ENCODE measurements around the gene MAN2A1. TPM values are rescaled to one million over a fixed set of nuclear protein-coding genes. Genes with fewer than 3 reads are reported as not detected.
A peak's percentile ranks its signal among the peaks of the same experiment; 100 is the strongest.

MAN2A1 gene
- total RNA-seq, 1 experiment from 2014 or later, result 78.0 TPM

DNA sequence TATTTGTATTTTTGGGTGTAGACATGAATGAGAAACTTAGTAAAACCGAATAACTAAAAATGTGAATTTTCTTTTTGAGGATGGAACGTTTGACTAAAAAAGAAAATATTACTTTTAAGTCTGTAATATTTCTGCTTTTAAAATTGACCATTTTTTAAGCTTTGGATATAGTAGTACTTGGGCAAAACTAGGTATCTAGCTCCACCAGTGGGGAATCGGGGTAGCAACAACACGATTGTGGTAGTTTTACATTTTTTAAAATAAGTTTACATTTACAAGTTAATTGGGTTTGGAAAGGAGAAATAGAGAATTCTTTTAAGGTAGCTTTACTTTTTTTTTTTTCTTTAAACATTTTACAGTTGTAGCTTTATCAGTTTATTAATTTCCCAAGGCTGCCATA, 154.4 kb downstream of the MAN2A1 start:
- TF ChIP-seq, protein P1, sequence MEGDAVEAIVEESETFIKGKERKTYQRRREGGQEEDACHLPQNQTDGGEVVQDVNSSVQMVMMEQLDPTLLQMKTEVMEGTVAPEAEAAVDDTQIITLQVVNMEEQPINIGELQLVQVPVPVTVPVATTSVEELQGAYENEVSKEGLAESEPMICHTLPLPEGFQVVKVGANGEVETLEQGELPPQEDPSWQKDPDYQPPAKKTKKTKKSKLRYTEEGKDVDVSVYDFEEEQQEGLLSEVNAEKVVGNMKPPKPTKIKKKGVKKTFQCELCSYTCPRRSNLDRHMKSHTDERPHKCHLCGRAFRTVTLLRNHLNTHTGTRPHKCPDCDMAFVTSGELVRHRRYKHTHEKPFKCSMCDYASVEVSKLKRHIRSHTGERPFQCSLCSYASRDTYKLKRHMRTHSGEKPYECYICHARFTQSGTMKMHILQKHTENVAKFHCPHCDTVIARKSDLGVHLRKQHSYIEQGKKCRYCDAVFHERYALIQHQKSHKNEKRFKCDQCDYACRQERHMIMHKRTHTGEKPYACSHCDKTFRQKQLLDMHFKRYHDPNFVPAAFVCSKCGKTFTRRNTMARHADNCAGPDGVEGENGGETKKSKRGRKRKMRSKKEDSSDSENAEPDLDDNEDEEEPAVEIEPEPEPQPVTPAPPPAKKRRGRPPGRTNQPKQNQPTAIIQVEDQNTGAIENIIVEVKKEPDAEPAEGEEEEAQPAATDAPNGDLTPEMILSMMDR (conservative IDR thresholded peaks at IDR 0.05), result peak; percentile 58

More for the DNA sequence above, 154.4 kb downstream of the MAN2A1 start:
- Histone ChIP-seq H3K23ac (ENCODE audit: insufficient read length, low read depth, low read length) (no peak overlapping the region), H3T11ph (ENCODE audit: low read length) (no peak overlapping the region), H2BK12ac (ENCODE audit: insufficient read length, low read depth, low read length) (no peak overlapping the region), H4K8ac (replicated peaks; ENCODE audit: insufficient read length, low read depth, low read length) (no peak overlapping the region), H3K79me1 (ENCODE audit: insufficient read depth, low read depth, low read length, poor library complexity, severe bottlenecking) (no peaks in the 10 kb centered on the region), H3K23me2 (ENCODE audit: insufficient read length, low read depth, low read length, poor library complexity, severe bottlenecking) (no peaks in the 10 kb centered on the region), H2BK20ac (ENCODE audit: low read depth, low read length, poor library complexity, severe bottlenecking) (no peak overlapping the region), H4K5ac (ENCODE audit: insufficient read length, low read depth, low read length) (no peak overlapping the region), H2BK5ac (ENCODE audit: insufficient read length, low read length) (no peak overlapping the region), H2AFZ (ENCODE audit: low read length) (no peak overlapping the region), H2AK5ac (ENCODE audit: insufficient read length, low read length) (no peak overlapping the region), H2BK120ac (ENCODE audit: low read depth, low read length, poor library complexity, severe bottlenecking) (no peak overlapping the region), H3K18ac (ENCODE audit: insufficient read length, low read depth, low read length) (no peak overlapping the region), H3K4me1 (ENCODE audit: insufficient read depth, low read length) (no peaks in the 10 kb centered on the region), H3K9ac (ENCODE audit: extremely low read depth, insufficient read length, low read length) (no peak overlapping the region), H3K4me2 (ENCODE audit: insufficient read depth, insufficient read length, low read length) (no peak overlapping the region), H3K56ac (ENCODE audit: insufficient read length, low read depth, low read length) (no peak overlapping the region), H3K14ac (ENCODE audit: insufficient read depth, low read length) (no peak overlapping the region), H3K27ac (ENCODE audit: insufficient read length, low read depth, low read length) (no peak overlapping the region), H3K9me3 (ENCODE audit: control insufficient read depth, low read depth, low read length) (no peaks in the 10 kb centered on the region), H3K4ac (ENCODE audit: low read depth, low read length) (no peak overlapping the region), H2BK15ac (ENCODE audit: low read depth, low read length) (no peak overlapping the region), H3K79me2 (ENCODE audit: insufficient read depth, low read length) (no peaks in the 10 kb centered on the region), H3K27me3 (ENCODE audit: insufficient read depth, low read length) (no peaks in the 10 kb centered on the region), H4K91ac (ENCODE audit: insufficient read length, low read depth, low read length) (no peak overlapping the region), H4K20me1 (ENCODE audit: control insufficient read depth, insufficient read depth, insufficient read length) (no peaks in the 10 kb centered on the region)
- Mint-ChIP-seq H3K27ac (no peak overlapping the region), H3K9me3 (no peaks in the 10 kb centered on the region), H3K36me3 (ENCODE audit: insufficient read depth in 1 of 3, low read depth in 3 of 3) (peaks cover 53 to 78% (median 73%) of the 10 kb centered on the region in 3 experiments; a peak in 6 of 7 replicates), H3K4me3 (no peak overlapping the region), H3K27me3 (ENCODE audit: low read depth) (no peaks in the 10 kb centered on the region), H3K4me1 (peaks cover 16 to 18% of the 10 kb centered on the region in 2 experiments)
- WGBS (ENCODE audit: extremely low coverage, insufficient read length, low lambda C conversion rate), result no CpG with 5 or more reads among the region's 4 CpGs
- no peak for DNase-seq

Data from H9 (cell line).